Neural cell (in vitro differentiated cells): Measurements from ENCODE around the gene M1AP. TPM values are rescaled to one million over a fixed set of nuclear protein-coding genes. Genes with fewer than 3 reads are reported as not detected.

Experiments used
- H2AFZ ChIP-seq: fragments of 200-600, 300-800 bp; sonication (generic), shearing (Covaris generic); 2 replicates; pipeline ENCODE4 v1.6.0; 2014; ENCODE audit warnings: low read depth, mild to moderate bottlenecking, antibody characterized with exemption, low read length, moderate library complexity
- H3F3A ChIP-seq: fragments of 200-600 bp; shearing (Covaris generic); 2 replicates; pipeline ENCODE4 v1.6.1; 2016; ENCODE audit warnings: mild to moderate bottlenecking, moderate library complexity, mixed read lengths, antibody characterized with exemption, low read length; ENCODE audit not compliant: insufficient read depth, poor library complexity, severe bottlenecking
- H3K27ac ChIP-seq: fragments of 200-600, 300-800 bp; sonication (generic), shearing (Covaris generic); 2 replicates; pipeline ENCODE4 v1.5.1; 2014; ENCODE audit warnings: mild to moderate bottlenecking, low read length, moderate library complexity
- H3K27me3 ChIP-seq: fragments of 300-800, 200-600 bp; sonication (generic), shearing (Covaris generic); 2 replicates; pipeline ENCODE4 v1.6.0; 2014; ENCODE audit warnings: mild to moderate bottlenecking, low read depth, low read length, moderate library complexity; ENCODE audit not compliant: insufficient read depth
- H3K36me3 ChIP-seq: fragments of 300-800, 200-600 bp; sonication (generic), shearing (Covaris generic); 2 replicates; pipeline ENCODE4 v1.5.1; 2014; ENCODE audit warnings: mild to moderate bottlenecking, antibody characterized with exemption, low read length, moderate library complexity; ENCODE audit not compliant: insufficient read depth
- H3K4me2 ChIP-seq: fragments of 300-800, 200-600 bp; sonication (generic), shearing (Covaris generic); 2 replicates; pipeline ENCODE4 v1.6.0; 2014; ENCODE audit warnings: mild to moderate bottlenecking, low read length
- H3K4me3 ChIP-seq: fragments of 300-800, 200-600 bp; sonication (generic), shearing (Covaris generic); 2 replicates; pipeline ENCODE4 v1.5.1; 2014; ENCODE audit warnings: mild to moderate bottlenecking, low read length, moderate library complexity
- H3K79me2 ChIP-seq: fragments of 200-600 bp; shearing (Covaris generic); replicated peaks from 2 replicates; pipeline ENCODE4 v1.6.0; 2014; ENCODE audit warnings: mild to moderate bottlenecking, low read length, moderate library complexity; ENCODE audit not compliant: insufficient read depth
- H3K9ac ChIP-seq: fragments of 300-800, 200-600 bp; sonication (generic), shearing (Covaris generic); 2 replicates; pipeline ENCODE4 v1.6.1; 2016; ENCODE audit warnings: mild to moderate bottlenecking, low read length, mixed read lengths
- H3K9me2 ChIP-seq: fragments of 200-600 bp; shearing (Covaris generic); 2 replicates; pipeline ENCODE4 v1.6.1; 2016; ENCODE audit warnings: mild to moderate bottlenecking, low read length, mixed read lengths; ENCODE audit not compliant: insufficient read depth
- H3K9me3 ChIP-seq: fragments of 200-600, 300-800 bp; sonication (generic), shearing (Covaris generic); 2 replicates; pipeline ENCODE4 v1.6.1; 2016; ENCODE audit warnings: mild to moderate bottlenecking, mixed run types, low read length, moderate library complexity, mixed read lengths
- H4K20me1 ChIP-seq: fragments of 200-600 bp; shearing (Covaris generic); 2 replicates; pipeline ENCODE4 v1.6.1; 2016; ENCODE audit warnings: mild to moderate bottlenecking, mixed run types; ENCODE audit not compliant: insufficient read depth
- CTCF ChIP-seq: fragments of 450-650 bp; IDR thresholded peaks from 2 replicates; pipeline ENCODE4 v1.5.1; 2014; ENCODE audit warnings: antibody characterized with exemption, mild to moderate bottlenecking, moderate library complexity; ENCODE audit not compliant: poor library complexity, severe bottlenecking
- EP300 ChIP-seq: fragments of 450-650 bp; conservative IDR thresholded peaks from 2 replicates; pipeline ENCODE4 v1.6.1; 2014; ENCODE audit warnings: antibody characterized with exemption, mild to moderate bottlenecking, moderate library complexity; ENCODE audit not compliant: poor library complexity, severe bottlenecking
- EZH2 ChIP-seq: fragments of 200-600, 300-800 bp; shearing (Covaris generic), sonication (generic); IDR thresholded peaks from 2 replicates; pipeline ENCODE4 v1.6.1; 2014; ENCODE audit warnings: antibody characterized with exemption, low read length, borderline replicate concordance, mild to moderate bottlenecking; ENCODE audit not compliant: insufficient read depth, poor library complexity, severe bottlenecking
- MXI1 ChIP-seq: fragments of 450-650 bp; conservative IDR thresholded peaks from 2 replicates; pipeline ENCODE4 v1.6.1; 2014; ENCODE audit warnings: antibody characterized with exemption, mild to moderate bottlenecking; ENCODE audit not compliant: poor library complexity, severe bottlenecking
- POLR2AphosphoS5 ChIP-seq: IDR thresholded peaks from 2 replicates; pipeline ENCODE4 v1.6.1; 2012
- RAD21 ChIP-seq: fragments of 450-650 bp; conservative IDR thresholded peaks from 2 replicates; pipeline ENCODE4 v1.6.1; 2014; ENCODE audit warnings: antibody characterized with exemption, mild to moderate bottlenecking, moderate library complexity
- REST ChIP-seq: IDR thresholded peaks from 2 replicates; pipeline ENCODE4 v1.6.1; 2012; ENCODE audit warnings: borderline replicate concordance
- SMC3 ChIP-seq: fragments of 450-650 bp; conservative IDR thresholded peaks from 2 replicates; pipeline ENCODE4 v1.6.1; 2014; ENCODE audit warnings: antibody characterized with exemption, mild to moderate bottlenecking, moderate library complexity; ENCODE audit not compliant: poor library complexity
- TAF1 ChIP-seq: IDR thresholded peaks from 2 replicates; pipeline ENCODE4 v1.6.1; 2012; ENCODE audit warnings: low read depth
- polyA plus RNA-seq: library from polyadenylated mRNA; depleted of rRNA; stranded (reverse); fragments of >200 nt; gene quantifications from 2 replicates; pipeline ENCODE4 v1.2.3, GENCODE V29; 2014

M1AP gene
- polyA plus RNA-seq, 1 donor from 2014 or later, result not detected

- no peaks in the 10 kb centered on the region for H3K9me3 ChIP-seq
- H3K27me3 ChIP-seq, result no peaks in the 10 kb centered on the region
- H3K4me3 ChIP-seq, result no peak overlapping the region
- no peak overlapping the region for H3K27ac ChIP-seq
- no peaks in the 10 kb centered on the region for H3F3A ChIP-seq
- no peak overlapping the region for H2AFZ ChIP-seq
- H4K20me1 ChIP-seq, result no peaks in the 10 kb centered on the region
- H3K4me2 ChIP-seq, result no peak overlapping the region
- H3K9me2 ChIP-seq, result no peaks in the 10 kb centered on the region
- TF ChIP-seq MXI1 (no peak), CTCF (no peak), EP300 (no peak)
- no peak overlapping the region for H3K9ac ChIP-seq
- H3K36me3 ChIP-seq, result no peaks in the 10 kb centered on the region
- H3K79me2 ChIP-seq, result no peaks in the 10 kb centered on the region
Measured at GRCh38 chr2:74602586-74603281, 45.4 kb downstream of the M1AP start.

GRCh38 chr2:74599676-74600075, 48.5 kb downstream of the M1AP start:
- no peak overlapping the region for H2AFZ ChIP-seq
- H4K20me1 ChIP-seq, result no peaks in the 10 kb centered on the region
- H3K9me2 ChIP-seq, result no peaks in the 10 kb centered on the region
- no peak overlapping the region for H3K4me2 ChIP-seq
- no peak overlapping the region for H3K27ac ChIP-seq
- TF ChIP-seq POLR2AphosphoS5, result no peak
- TF ChIP-seq SMC3, result no peak
- TF ChIP-seq CTCF, result no peak
- no peak for TF ChIP-seq TAF1
- TF ChIP-seq MXI1, result no peak
- TF ChIP-seq RAD21, result no peak
- no peak for TF ChIP-seq REST
- TF ChIP-seq EZH2, result no peak
- TF ChIP-seq EP300, result no peak
- H3K9me3 ChIP-seq, result no peaks in the 10 kb centered on the region
- no peaks in the 10 kb centered on the region for H3K79me2 ChIP-seq
- no peak overlapping the region for H3K9ac ChIP-seq
- no peaks in the 10 kb centered on the region for H3F3A ChIP-seq
- no peak overlapping the region for H3K4me3 ChIP-seq
- no peaks in the 10 kb centered on the region for H3K36me3 ChIP-seq
- no peaks in the 10 kb centered on the region for H3K27me3 ChIP-seq
